ENCODE results near the gene EEF1AKMT1.

DNA sequence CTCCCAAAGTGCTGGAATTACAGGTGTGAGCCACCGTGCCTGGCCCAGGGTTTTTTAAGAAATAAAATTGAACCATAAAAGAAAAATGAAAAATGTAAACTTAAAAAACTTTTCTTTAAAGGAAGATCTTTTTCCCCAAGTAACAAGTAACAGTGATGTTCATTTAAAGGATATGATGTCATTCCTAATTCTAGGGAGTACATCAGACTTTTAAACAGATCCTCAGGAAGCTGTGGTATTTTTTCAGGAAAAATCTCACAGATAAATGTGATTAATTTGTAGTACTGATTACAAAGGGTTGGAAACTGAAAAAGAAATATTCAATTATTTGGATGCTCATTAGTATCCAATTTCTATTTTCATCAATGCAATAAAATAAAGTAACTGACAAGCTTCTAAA lies 14.6 kb upstream of the EEF1AKMT1 start:
- TF ChIP-seq POLR2A (IDR thresholded peaks at IDR 0.05), result no peak
- TF ChIP-seq, protein P1, sequence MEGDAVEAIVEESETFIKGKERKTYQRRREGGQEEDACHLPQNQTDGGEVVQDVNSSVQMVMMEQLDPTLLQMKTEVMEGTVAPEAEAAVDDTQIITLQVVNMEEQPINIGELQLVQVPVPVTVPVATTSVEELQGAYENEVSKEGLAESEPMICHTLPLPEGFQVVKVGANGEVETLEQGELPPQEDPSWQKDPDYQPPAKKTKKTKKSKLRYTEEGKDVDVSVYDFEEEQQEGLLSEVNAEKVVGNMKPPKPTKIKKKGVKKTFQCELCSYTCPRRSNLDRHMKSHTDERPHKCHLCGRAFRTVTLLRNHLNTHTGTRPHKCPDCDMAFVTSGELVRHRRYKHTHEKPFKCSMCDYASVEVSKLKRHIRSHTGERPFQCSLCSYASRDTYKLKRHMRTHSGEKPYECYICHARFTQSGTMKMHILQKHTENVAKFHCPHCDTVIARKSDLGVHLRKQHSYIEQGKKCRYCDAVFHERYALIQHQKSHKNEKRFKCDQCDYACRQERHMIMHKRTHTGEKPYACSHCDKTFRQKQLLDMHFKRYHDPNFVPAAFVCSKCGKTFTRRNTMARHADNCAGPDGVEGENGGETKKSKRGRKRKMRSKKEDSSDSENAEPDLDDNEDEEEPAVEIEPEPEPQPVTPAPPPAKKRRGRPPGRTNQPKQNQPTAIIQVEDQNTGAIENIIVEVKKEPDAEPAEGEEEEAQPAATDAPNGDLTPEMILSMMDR (IDR thresholded peaks at IDR 0.05), result no peak

Measured in Peyer's patch (tissue), 4 donors.